HepG2 (cell line): ENCODE measurements around the gene CDK11B. TPM values are rescaled to one million over a fixed set of nuclear protein-coding genes. Genes with fewer than 3 reads are reported as not detected.

ENCODE experiments used
- ATF2 ChIP-seq: sonication (generic); formaldehyde crosslinking; IDR thresholded peaks from 2 replicates; pipeline ENCODE4 v1.4.0; 2020; ENCODE audit warnings: missing genetic modification reagents
- DNMT3B ChIP-seq: conservative IDR thresholded peaks from 2 replicates; pipeline ENCODE4 v1.6.1; 2016; ENCODE audit warnings: missing biosample characterization, control low read depth
- EHMT2 ChIP-seq: fragments of 200-600 bp; sonication (generic); IDR thresholded peaks from 2 replicates; pipeline ENCODE4 v1.7.0; 2017; ENCODE audit warnings: antibody characterized with exemption, low read depth, low read length, borderline replicate concordance
- FOSL2 ChIP-seq: sonication (generic); formaldehyde crosslinking; IDR thresholded peaks from 2 replicates; pipeline ENCODE4 v1.4.0; 2020; ENCODE audit warnings: missing genetic modification reagents
- MEIS2 ChIP-seq: sonication (generic); formaldehyde crosslinking; IDR thresholded peaks from 2 replicates; pipeline ENCODE4 v1.9.0; 2021; ENCODE audit warnings: mild to moderate bottlenecking, missing genetic modification reagents
- MIXL1 ChIP-seq: IDR thresholded peaks from 2 replicates; pipeline ENCODE4 v1.6.1; 2016
- PATZ1 ChIP-seq: sonication (generic); formaldehyde crosslinking; IDR thresholded peaks from 2 replicates; pipeline ENCODE4 v1.4.0; 2020; ENCODE audit warnings: missing genetic modification reagents
- SIX1 ChIP-seq: sonication (generic); formaldehyde crosslinking; IDR thresholded peaks from 2 replicates; pipeline ENCODE4 v1.4.0; 2020; ENCODE audit warnings: missing genetic modification reagents, borderline replicate concordance
- SNAPC2 ChIP-seq: sonication (generic); formaldehyde crosslinking; IDR thresholded peaks from 2 replicates; pipeline ENCODE4 v1.8.1; 2022; ENCODE audit warnings: mild to moderate bottlenecking, missing genetic modification reagents
- SOX6 ChIP-seq, 2 experiments: fragments of 450-650 bp in 1 of 2; sonication (generic) in 1 of 2; formaldehyde crosslinking in 1 of 2; IDR thresholded peaks; 2 replicates each; pipeline versions ENCODE4 v1.4.0 to v1.6.1; 2017 to 2020; ENCODE audit warnings: antibody characterized with exemption in 1 of 2, mild to moderate bottlenecking in 1 of 2, missing genetic modification reagents in 1 of 2
- SP5 ChIP-seq: IDR thresholded peaks from 2 replicates; pipeline ENCODE4 v1.6.1; 2016; ENCODE audit warnings: low read depth, borderline replicate concordance
- TOPORS ChIP-seq: sonication (generic); formaldehyde crosslinking; IDR thresholded peaks from 2 replicates; pipeline ENCODE4 v1.8.0; 2023; ENCODE audit warnings: mild to moderate bottlenecking, missing genetic modification reagents
- ZNF3 ChIP-seq: IDR thresholded peaks from 2 replicates; pipeline ENCODE4 v1.7.0; 2017; ENCODE audit warnings: inconsistent platforms
- ZNF546 ChIP-seq: sonication (generic); formaldehyde crosslinking; conservative IDR thresholded peaks from 2 replicates; pipeline ENCODE4 v1.8.1; 2023; ENCODE audit warnings: mild to moderate bottlenecking, missing genetic modification reagents
- ZNF580 ChIP-seq: IDR thresholded peaks from 2 replicates; pipeline ENCODE4 v1.6.1; 2016; ENCODE audit warnings: low read depth, borderline replicate concordance
- ZNF605 ChIP-seq: sonication (generic); formaldehyde crosslinking; IDR thresholded peaks from 2 replicates; pipeline ENCODE4 v1.8.0; 2022; ENCODE audit warnings: mild to moderate bottlenecking, missing genetic modification reagents
- ZNF775 ChIP-seq: sonication (generic); formaldehyde crosslinking; IDR thresholded peaks from 2 replicates; pipeline ENCODE4 v1.4.0; 2020; ENCODE audit warnings: missing genetic modification reagents, mild to moderate bottlenecking, moderate library complexity, borderline replicate concordance
- ZNF781 ChIP-seq: sonication (generic); formaldehyde crosslinking; IDR thresholded peaks from 2 replicates; pipeline ENCODE4 v1.5.1; 2020; ENCODE audit warnings: borderline replicate concordance, mild to moderate bottlenecking, missing genetic modification reagents; ENCODE audit errors: not compliant biosample characterization
- ZNF790 ChIP-seq: sonication (generic); formaldehyde crosslinking; IDR thresholded peaks from 2 replicates; pipeline ENCODE4 v1.8.0; 2022; ENCODE audit warnings: missing genetic modification reagents, mild to moderate bottlenecking, borderline replicate concordance
- polyA plus RNA-seq, 8 experiments: library from polyadenylated mRNA; depleted of rRNA in 3 of 8; stranded (reverse) in 7 of 8; unstranded in 1 of 8; fragments of >200 nt; fragmentation: Illumina TruSeq in 4 of 8; extraction: Trizol in 4 of 8; gene quantifications; 2 replicates each; pipeline versions ENCODE4 v1.2.1 to v1.2.3, GENCODE V29; 2011 to 2016; ENCODE audit warnings: low read depth in 4 of 8, missing spikeins in 1 of 8, mixed read lengths in 1 of 8; ENCODE audit not compliant: insufficient read depth in 1 of 8
- total RNA-seq, 5 experiments: library from RNA; depleted of rRNA; stranded (reverse); fragments of >200 nt; fragmentation: Illumina TruSeq; extraction: Trizol; gene quantifications; 2 replicates each; pipeline ENCODE4 v1.2.3, GENCODE V29; 2016; ENCODE audit warnings: low read depth in 1 of 5
- TF ChIP-seq, protein P1 (sequence below): sonication (generic); formaldehyde crosslinking; conservative IDR thresholded peaks from 2 replicates; pipeline ENCODE4 v1.8.1; 2023; ENCODE audit warnings: missing genetic modification reagents
- TF ChIP-seq, protein P2 (sequence below): IDR thresholded peaks from 2 replicates; pipeline ENCODE4 v1.6.1; 2016; ENCODE audit warnings: missing compliant biosample characterization, missing genetic modification reagents, borderline replicate concordance
- TF ChIP-seq, protein P3 (sequence below): IDR thresholded peaks from 2 replicates; pipeline ENCODE4 v1.6.1; 2016; ENCODE audit warnings: low read depth, control low read depth

CDK11B gene
- total and polyA plus RNA-seq, 2 of the 13 experiments (the other 11 are each of a cell fraction or from before 2014, with no cell fraction given) = 3.6 to 15.1 TPM

DNA sequence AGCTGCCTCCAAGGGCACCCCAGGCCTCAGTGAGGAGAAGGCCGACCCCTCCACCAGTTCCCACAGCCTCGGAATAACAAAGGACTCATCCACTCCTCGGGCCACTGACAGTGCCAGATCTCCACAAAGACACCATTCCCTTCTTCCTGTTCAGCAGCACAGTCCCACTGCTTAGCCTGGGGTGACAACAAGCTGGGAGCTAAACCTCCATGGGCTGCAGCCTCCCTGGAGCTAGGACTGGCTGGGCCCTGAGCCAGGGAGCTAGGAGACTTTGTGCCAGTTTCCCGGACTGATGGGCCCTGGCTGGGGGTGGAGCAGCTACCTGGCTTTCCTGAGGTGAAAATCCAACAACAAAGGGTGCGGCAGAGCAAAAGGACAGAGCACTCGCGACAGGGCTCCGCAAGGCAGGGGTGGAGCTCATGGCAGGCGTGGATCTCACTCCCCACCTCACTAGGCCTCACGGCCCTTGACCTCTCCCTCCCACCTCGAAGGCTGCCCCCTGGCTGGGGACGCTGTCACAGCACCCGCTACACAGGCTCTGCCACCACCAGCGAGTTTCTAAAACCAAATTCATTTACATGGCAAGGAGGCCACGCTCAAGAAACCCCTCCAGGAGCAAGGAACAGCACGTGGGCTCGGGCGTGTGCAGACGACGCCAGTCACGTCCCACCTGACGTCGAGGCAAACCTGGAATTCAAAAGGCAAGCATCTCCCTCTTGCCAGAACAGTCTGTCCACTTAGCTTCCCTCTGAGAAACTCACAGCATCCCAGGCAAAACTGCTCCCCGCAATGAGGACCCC lies 20.0 kb upstream of the CDK11B start (continued):
- TF ChIP-seq, protein P1, sequence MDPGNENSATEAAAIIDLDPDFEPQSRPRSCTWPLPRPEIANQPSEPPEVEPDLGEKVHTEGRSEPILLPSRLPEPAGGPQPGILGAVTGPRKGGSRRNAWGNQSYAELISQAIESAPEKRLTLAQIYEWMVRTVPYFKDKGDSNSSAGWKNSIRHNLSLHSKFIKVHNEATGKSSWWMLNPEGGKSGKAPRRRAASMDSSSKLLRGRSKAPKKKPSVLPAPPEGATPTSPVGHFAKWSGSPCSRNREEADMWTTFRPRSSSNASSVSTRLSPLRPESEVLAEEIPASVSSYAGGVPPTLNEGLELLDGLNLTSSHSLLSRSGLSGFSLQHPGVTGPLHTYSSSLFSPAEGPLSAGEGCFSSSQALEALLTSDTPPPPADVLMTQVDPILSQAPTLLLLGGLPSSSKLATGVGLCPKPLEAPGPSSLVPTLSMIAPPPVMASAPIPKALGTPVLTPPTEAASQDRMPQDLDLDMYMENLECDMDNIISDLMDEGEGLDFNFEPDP = no peak
- no peak for TF ChIP-seq MIXL1 (CRISPR knock-in tag)
- TF ChIP-seq SOX6 (IDR thresholded peaks at IDR 0.05) = no peak
- peak; percentile 86 for TF ChIP-seq SOX6 (CRISPR knock-in tag; IDR thresholded peaks at IDR 0.05)
- TF ChIP-seq PATZ1 = peak; percentile 84
- TF ChIP-seq SNAPC2 = no peak
- no peak for TF ChIP-seq SIX1
- TF ChIP-seq ZNF3 (CRISPR knock-in tag) = no peak
- peak; percentile 51 for TF ChIP-seq FOSL2 (CRISPR knock-in tag)
- TF ChIP-seq ZNF605 (CRISPR knock-in tag) = 0 out of 2 replicates have a peak, but pooled peaks have one; percentile 55
- TF ChIP-seq TOPORS (CRISPR knock-in tag) = no peak
- TF ChIP-seq, protein P2, sequence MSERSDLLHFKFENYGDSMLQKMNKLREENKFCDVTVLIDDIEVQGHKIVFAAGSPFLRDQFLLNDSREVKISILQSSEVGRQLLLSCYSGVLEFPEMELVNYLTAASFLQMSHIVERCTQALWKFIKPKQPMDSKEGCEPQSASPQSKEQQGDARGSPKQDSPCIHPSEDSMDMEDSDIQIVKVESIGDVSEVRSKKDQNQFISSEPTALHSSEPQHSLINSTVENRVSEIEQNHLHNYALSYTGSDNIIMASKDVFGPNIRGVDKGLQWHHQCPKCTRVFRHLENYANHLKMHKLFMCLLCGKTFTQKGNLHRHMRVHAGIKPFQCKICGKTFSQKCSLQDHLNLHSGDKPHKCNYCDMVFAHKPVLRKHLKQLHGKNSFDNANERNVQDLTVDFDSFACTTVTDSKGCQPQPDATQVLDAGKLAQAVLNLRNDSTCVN (CRISPR knock-in tag) = 0 out of 2 replicates have a peak, but pooled peaks have one; percentile 18
- no peak for TF ChIP-seq ZNF546 (CRISPR knock-in tag)
- TF ChIP-seq MEIS2 (CRISPR knock-in tag) = no peak
- no peak for TF ChIP-seq ZNF580 (CRISPR knock-in tag)
- peak; percentile 87 for TF ChIP-seq SP5
- TF ChIP-seq ATF2 (CRISPR knock-in tag) = peak; percentile 41; the same call in 1 of the 2 replicates
- no peak for TF ChIP-seq ZNF790 (CRISPR knock-in tag)
- TF ChIP-seq, protein P3, sequence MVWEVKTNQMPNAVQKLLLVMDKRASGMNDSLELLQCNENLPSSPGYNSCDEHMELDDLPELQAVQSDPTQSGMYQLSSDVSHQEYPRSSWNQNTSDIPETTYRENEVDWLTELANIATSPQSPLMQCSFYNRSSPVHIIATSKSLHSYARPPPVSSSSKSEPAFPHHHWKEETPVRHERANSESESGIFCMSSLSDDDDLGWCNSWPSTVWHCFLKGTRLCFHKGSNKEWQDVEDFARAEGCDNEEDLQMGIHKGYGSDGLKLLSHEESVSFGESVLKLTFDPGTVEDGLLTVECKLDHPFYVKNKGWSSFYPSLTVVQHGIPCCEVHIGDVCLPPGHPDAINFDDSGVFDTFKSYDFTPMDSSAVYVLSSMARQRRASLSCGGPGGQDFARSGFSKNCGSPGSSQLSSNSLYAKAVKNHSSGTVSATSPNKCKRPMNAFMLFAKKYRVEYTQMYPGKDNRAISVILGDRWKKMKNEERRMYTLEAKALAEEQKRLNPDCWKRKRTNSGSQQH (CRISPR knock-in tag) = no peak
- TF ChIP-seq ZNF781 (CRISPR knock-in tag) = no peak
- TF ChIP-seq ZNF775 (CRISPR knock-in tag) = 0 out of 2 replicates have a peak, but pooled peaks have one; percentile 29
- no peak for TF ChIP-seq EHMT2
- TF ChIP-seq DNMT3B = no peak
